WTC11 (cell line): ENCODE results near the gene WIZ. TPM values are rescaled to one million over a fixed set of nuclear protein-coding genes. Genes with fewer than 3 reads are reported as not detected.

ENCODE experiments used
- ATAC-seq: fragments of 200-7000 bp; cut with Tn5 transposase; 2 replicates; pipeline ENCODE4 v1.10.0; 2021; ENCODE audit warnings: mild to moderate bottlenecking, moderate library complexity
- CTCF ChIA-PET: fragments of 300-600 bp; sonication (Branson Sonifier 250); formaldehyde crosslinking; loops from one replicate; lab custom pipeline; 2021; ENCODE audit warnings: antibody characterized with exemption; lab: Charles Lee
- POLR2A ChIA-PET: fragments of 350-600 bp; sonication (Branson Sonifier 250); formaldehyde crosslinking; loops from one replicate; lab custom pipeline; 2021; ENCODE audit warnings: antibody characterized with exemption; lab: Charles Lee
- DNase-seq: peaks from one replicate; pipeline ENCODE4 v3.0.0; 2021; ENCODE audit warnings: low spot score
- H3K27ac Mint-ChIP-seq: 2 replicates; pipeline ENCODE4 v1.8.0; 2021; ENCODE audit warnings: mixed read lengths
- H3K27me3 Mint-ChIP-seq: 2 replicates; pipeline ENCODE4 v1.8.0; 2021; ENCODE audit warnings: low read depth, mild to moderate bottlenecking, moderate library complexity, mixed read lengths
- H3K36me3 Mint-ChIP-seq: 2 replicates; pipeline ENCODE4 v1.8.0; 2021; ENCODE audit warnings: mixed read lengths
- H3K4me1 Mint-ChIP-seq: 2 replicates; pipeline ENCODE4 v1.8.0; 2022; ENCODE audit warnings: mixed read lengths
- H3K4me3 Mint-ChIP-seq: 2 replicates; pipeline ENCODE4 v1.8.0; 2021; ENCODE audit warnings: mild to moderate bottlenecking, moderate library complexity, mixed read lengths
- H3K9me3 Mint-ChIP-seq: 2 replicates; pipeline ENCODE4 v1.8.0; 2021; ENCODE audit warnings: mixed read lengths
- ATF1 ChIP-seq: sonication (generic); formaldehyde crosslinking; IDR thresholded peaks from 2 replicates; pipeline ENCODE4 v1.8.1; 2023; ENCODE audit warnings: mild to moderate bottlenecking, moderate library complexity, missing genetic modification reagents
- CBFB ChIP-seq: sonication (generic); formaldehyde crosslinking; IDR thresholded peaks from 2 replicates; pipeline ENCODE4 v1.8.1; 2022; ENCODE audit warnings: mild to moderate bottlenecking, low read depth, missing genetic modification reagents
- CREM ChIP-seq: sonication (generic); formaldehyde crosslinking; IDR thresholded peaks from 2 replicates; pipeline ENCODE4 v1.8.1; 2022; ENCODE audit warnings: mild to moderate bottlenecking, missing genetic modification reagents, moderate library complexity
- ELF4 ChIP-seq: sonication (generic); formaldehyde crosslinking; IDR thresholded peaks from 2 replicates; pipeline ENCODE4 v1.8.1; 2022; ENCODE audit warnings: low read depth, mild to moderate bottlenecking, moderate library complexity, missing genetic modification reagents
- ETV6 ChIP-seq: sonication (generic); formaldehyde crosslinking; IDR thresholded peaks from 2 replicates; pipeline ENCODE4 v1.8.1; 2022; ENCODE audit warnings: mild to moderate bottlenecking, missing genetic modification reagents
- GABPB1 ChIP-seq: sonication (generic); formaldehyde crosslinking; IDR thresholded peaks from 2 replicates; pipeline ENCODE4 v1.8.1; 2023; ENCODE audit warnings: mild to moderate bottlenecking, missing genetic modification reagents
- JAZF1 ChIP-seq: fragments of 250-450 bp; sonication (Bioruptor Pico); IDR thresholded peaks from 2 replicates; pipeline ENCODE4 v1.9.0; 2021; ENCODE audit warnings: moderate library complexity, mild to moderate bottlenecking, inconsistent platforms
- MYBL2 ChIP-seq: sonication (generic); formaldehyde crosslinking; IDR thresholded peaks from 2 replicates; pipeline ENCODE4 v1.8.1; 2023; ENCODE audit warnings: mild to moderate bottlenecking, moderate library complexity, missing genetic modification reagents
- NFE2L1 ChIP-seq: sonication (generic); formaldehyde crosslinking; IDR thresholded peaks from 2 replicates; pipeline ENCODE4 v1.8.1; 2023; ENCODE audit warnings: missing genetic modification reagents
- NR1H2 ChIP-seq: sonication (generic); formaldehyde crosslinking; IDR thresholded peaks from 2 replicates; pipeline ENCODE4 v1.9.0; 2021; ENCODE audit warnings: mild to moderate bottlenecking, moderate library complexity, missing genetic modification reagents
- NR2C2 ChIP-seq: sonication (generic); formaldehyde crosslinking; IDR thresholded peaks from 2 replicates; pipeline ENCODE4 v1.8.0; 2022; ENCODE audit warnings: mild to moderate bottlenecking, missing genetic modification reagents
- PRRX2 ChIP-seq: fragments of 250-450 bp; sonication (Bioruptor Pico); IDR thresholded peaks from 2 replicates; pipeline ENCODE4 v1.8.0; 2021; ENCODE audit warnings: mild to moderate bottlenecking
- SP1 ChIP-seq: sonication (generic); formaldehyde crosslinking; conservative IDR thresholded peaks from 2 replicates; pipeline ENCODE4 v1.8.1; 2022; ENCODE audit warnings: missing genetic modification reagents
- TCF7 ChIP-seq: sonication (generic); formaldehyde crosslinking; IDR thresholded peaks from 2 replicates; pipeline ENCODE4 v1.8.0; 2022; ENCODE audit warnings: mild to moderate bottlenecking, low read depth, missing genetic modification reagents, moderate library complexity
- TEAD1 ChIP-seq: sonication (generic); formaldehyde crosslinking; IDR thresholded peaks from 2 replicates; pipeline ENCODE4 v1.8.0; 2022; ENCODE audit warnings: mild to moderate bottlenecking, missing genetic modification reagents
- ZBTB21 ChIP-seq: sonication (generic); formaldehyde crosslinking; IDR thresholded peaks from 2 replicates; pipeline ENCODE4 v1.8.1; 2023; ENCODE audit warnings: mild to moderate bottlenecking, missing genetic modification reagents, borderline replicate concordance
- ZNF232 ChIP-seq: sonication (generic); formaldehyde crosslinking; IDR thresholded peaks from 2 replicates; pipeline ENCODE4 v1.8.0; 2022; ENCODE audit warnings: mild to moderate bottlenecking, missing genetic modification reagents
- ZNF317 ChIP-seq: sonication (generic); formaldehyde crosslinking; IDR thresholded peaks from 2 replicates; pipeline ENCODE4 v1.8.1; 2023; ENCODE audit warnings: low read depth, mild to moderate bottlenecking, moderate library complexity, missing genetic modification reagents, borderline replicate concordance
- total RNA-seq: library from RNA; stranded (reverse); gene quantifications from 3 replicates; pipeline ENCODE4 v1.2.3, GENCODE V29; 2021
- TF ChIP-seq, protein P1 (sequence below): sonication (generic); formaldehyde crosslinking; IDR thresholded peaks from 2 replicates; pipeline ENCODE4 v1.8.0; 2023; ENCODE audit warnings: mild to moderate bottlenecking, missing genetic modification reagents
- TF ChIP-seq, protein P2 (sequence below): sonication (generic); formaldehyde crosslinking; conservative IDR thresholded peaks from 2 replicates; pipeline ENCODE4 v1.8.1; 2023; ENCODE audit warnings: mild to moderate bottlenecking, low read depth, missing genetic modification reagents, moderate library complexity
- TF ChIP-seq, protein P3 (sequence below): sonication (generic); formaldehyde crosslinking; IDR thresholded peaks from 2 replicates; pipeline ENCODE4 v1.8.1; 2023; ENCODE audit warnings: mild to moderate bottlenecking, missing genetic modification reagents, moderate library complexity
- TF ChIP-seq, protein P4 (sequence below): sonication (generic); formaldehyde crosslinking; IDR thresholded peaks from 2 replicates; pipeline ENCODE4 v1.8.1; 2022; ENCODE audit warnings: low read depth, missing genetic modification reagents, borderline replicate concordance
- TF ChIP-seq, protein P5 (sequence below): fragments of 250-450 bp; sonication (Bioruptor Pico); IDR thresholded peaks from 2 replicates; pipeline ENCODE4 v1.9.0; 2021; ENCODE audit warnings: mild to moderate bottlenecking
- TF ChIP-seq, protein P6 (sequence below): sonication (generic); formaldehyde crosslinking; IDR thresholded peaks from 2 replicates; pipeline ENCODE4 v1.8.1; 2022; ENCODE audit warnings: mild to moderate bottlenecking, moderate library complexity, missing genetic modification reagents
- TF ChIP-seq, protein P7 (sequence below): sonication (generic); formaldehyde crosslinking; IDR thresholded peaks from 2 replicates; pipeline ENCODE4 v1.8.0; 2022; ENCODE audit warnings: mild to moderate bottlenecking, missing genetic modification reagents

WIZ gene
- total RNA-seq, 1 experiment from 2014 or later: 43.9 TPM

DNA sequence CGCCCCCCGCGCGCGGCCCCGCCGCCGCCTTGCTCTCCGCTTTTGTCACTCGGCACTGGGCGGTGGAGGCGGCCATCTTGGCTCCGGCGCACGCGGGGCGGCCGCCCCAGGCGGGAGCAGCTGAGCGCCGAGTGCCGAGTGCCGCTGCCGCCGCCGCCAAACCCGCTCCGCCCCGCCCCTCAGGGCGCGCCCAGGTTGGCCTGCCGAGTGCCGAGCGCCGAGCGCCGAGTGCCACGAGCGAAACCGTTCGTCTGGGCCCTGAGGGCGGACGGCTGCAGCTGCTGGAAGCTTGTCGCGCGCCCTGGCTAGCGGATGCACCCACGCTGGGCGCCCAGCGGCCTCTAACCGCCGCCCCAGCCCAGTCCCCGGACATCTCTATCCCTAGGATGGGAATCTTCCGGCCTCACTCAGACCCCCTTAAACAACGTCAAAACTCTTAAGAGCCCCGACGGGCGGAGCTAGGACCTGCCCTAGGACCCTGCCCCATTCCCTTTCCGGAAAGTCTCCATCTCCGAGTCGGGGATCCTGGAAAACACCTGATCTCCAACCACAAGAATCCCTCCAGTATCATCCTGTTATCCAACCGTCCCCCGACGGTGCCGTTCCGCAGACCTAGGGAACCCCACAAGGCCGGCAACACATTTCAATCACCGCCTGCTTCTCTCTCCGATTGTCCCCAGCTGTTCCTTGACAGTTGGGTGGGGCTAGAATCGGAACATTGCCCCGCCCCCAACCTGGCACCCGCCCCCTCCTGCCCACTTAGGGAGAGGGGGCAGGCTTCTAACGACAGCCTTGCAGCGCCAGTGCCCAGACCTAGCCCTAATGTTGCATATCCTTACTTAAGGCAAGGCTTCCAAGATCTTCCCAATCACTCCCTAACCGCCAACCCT, 16.9 kb downstream of the WIZ start:
- ATAC-seq: peak; percentile 73
- POLR2A ChIA-PET: interaction anchor here (1.0 to 2.4 kb wide), 3 partner anchors 14 to 123 kb away, joined by 3 to 22 read pairs (median 9); partner anchors contain the start of gene AKAP8L
- Mint-ChIP-seq H3K9me3 (no peaks in the 10 kb centered on the region), H3K36me3 (no peaks in the 10 kb centered on the region), H3K4me3 (peak overlapping the region; percentile 98), H3K4me1 (peaks cover 19% of the 10 kb centered on the region), H3K27ac (peak overlapping the region; percentile 97), H3K27me3 (no peaks in the 10 kb centered on the region; the same call in 1 of the 2 replicates)
- CTCF ChIA-PET: interaction anchor here (1.0 to 1.9 kb wide), 6 partner anchors 14 to 312 kb away, joined by 5 to 22 read pairs (median 8); partner anchors contain the start of gene AKAP8L
- peak; percentile 93 for DNase-seq
- TF ChIP-seq TEAD1 (CRISPR knock-in tag): peak; percentile 27; the same call in 1 of the 2 replicates
- TF ChIP-seq NFE2L1 (CRISPR knock-in tag): 0 out of 2 replicates have a peak, but pooled peaks have one; percentile 23
- TF ChIP-seq, protein P1, sequence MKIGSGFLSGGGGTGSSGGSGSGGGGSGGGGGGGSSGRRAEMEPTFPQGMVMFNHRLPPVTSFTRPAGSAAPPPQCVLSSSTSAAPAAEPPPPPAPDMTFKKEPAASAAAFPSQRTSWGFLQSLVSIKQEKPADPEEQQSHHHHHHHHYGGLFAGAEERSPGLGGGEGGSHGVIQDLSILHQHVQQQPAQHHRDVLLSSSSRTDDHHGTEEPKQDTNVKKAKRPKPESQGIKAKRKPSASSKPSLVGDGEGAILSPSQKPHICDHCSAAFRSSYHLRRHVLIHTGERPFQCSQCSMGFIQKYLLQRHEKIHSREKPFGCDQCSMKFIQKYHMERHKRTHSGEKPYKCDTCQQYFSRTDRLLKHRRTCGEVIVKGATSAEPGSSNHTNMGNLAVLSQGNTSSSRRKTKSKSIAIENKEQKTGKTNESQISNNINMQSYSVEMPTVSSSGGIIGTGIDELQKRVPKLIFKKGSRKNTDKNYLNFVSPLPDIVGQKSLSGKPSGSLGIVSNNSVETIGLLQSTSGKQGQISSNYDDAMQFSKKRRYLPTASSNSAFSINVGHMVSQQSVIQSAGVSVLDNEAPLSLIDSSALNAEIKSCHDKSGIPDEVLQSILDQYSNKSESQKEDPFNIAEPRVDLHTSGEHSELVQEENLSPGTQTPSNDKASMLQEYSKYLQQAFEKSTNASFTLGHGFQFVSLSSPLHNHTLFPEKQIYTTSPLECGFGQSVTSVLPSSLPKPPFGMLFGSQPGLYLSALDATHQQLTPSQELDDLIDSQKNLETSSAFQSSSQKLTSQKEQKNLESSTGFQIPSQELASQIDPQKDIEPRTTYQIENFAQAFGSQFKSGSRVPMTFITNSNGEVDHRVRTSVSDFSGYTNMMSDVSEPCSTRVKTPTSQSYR (CRISPR knock-in tag): no peak
- TF ChIP-seq JAZF1 (CRISPR knock-in tag): no peak
- TF ChIP-seq TCF7 (CRISPR knock-in tag): no peak
- no peak for TF ChIP-seq ZBTB21 (CRISPR knock-in tag)
- TF ChIP-seq, protein P2, sequence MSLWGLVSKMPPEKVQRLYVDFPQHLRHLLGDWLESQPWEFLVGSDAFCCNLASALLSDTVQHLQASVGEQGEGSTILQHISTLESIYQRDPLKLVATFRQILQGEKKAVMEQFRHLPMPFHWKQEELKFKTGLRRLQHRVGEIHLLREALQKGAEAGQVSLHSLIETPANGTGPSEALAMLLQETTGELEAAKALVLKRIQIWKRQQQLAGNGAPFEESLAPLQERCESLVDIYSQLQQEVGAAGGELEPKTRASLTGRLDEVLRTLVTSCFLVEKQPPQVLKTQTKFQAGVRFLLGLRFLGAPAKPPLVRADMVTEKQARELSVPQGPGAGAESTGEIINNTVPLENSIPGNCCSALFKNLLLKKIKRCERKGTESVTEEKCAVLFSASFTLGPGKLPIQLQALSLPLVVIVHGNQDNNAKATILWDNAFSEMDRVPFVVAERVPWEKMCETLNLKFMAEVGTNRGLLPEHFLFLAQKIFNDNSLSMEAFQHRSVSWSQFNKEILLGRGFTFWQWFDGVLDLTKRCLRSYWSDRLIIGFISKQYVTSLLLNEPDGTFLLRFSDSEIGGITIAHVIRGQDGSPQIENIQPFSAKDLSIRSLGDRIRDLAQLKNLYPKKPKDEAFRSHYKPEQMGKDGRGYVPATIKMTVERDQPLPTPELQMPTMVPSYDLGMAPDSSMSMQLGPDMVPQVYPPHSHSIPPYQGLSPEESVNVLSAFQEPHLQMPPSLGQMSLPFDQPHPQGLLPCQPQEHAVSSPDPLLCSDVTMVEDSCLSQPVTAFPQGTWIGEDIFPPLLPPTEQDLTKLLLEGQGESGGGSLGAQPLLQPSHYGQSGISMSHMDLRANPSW: no peak
- 0 out of 2 replicates have a peak, but pooled peaks have one; percentile 18 for TF ChIP-seq ETV6 (CRISPR knock-in tag)
- TF ChIP-seq ZNF232 (CRISPR knock-in tag): no peak
- TF ChIP-seq GABPB1 (CRISPR knock-in tag): peak; percentile 43; the same call in 1 of the 2 replicates
- no peak for TF ChIP-seq ATF1
- TF ChIP-seq PRRX2 (CRISPR knock-in tag): no peak
- TF ChIP-seq SP1 (CRISPR knock-in tag): peak; percentile 93
- no peak; the same call in 1 of the 2 replicates for TF ChIP-seq CBFB (CRISPR knock-in tag)
- TF ChIP-seq, protein P3, sequence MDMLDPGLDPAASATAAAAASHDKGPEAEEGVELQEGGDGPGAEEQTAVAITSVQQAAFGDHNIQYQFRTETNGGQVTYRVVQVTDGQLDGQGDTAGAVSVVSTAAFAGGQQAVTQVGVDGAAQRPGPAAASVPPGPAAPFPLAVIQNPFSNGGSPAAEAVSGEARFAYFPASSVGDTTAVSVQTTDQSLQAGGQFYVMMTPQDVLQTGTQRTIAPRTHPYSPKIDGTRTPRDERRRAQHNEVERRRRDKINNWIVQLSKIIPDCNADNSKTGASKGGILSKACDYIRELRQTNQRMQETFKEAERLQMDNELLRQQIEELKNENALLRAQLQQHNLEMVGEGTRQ (CRISPR knock-in tag): peak; percentile 63
- TF ChIP-seq, protein P4, sequence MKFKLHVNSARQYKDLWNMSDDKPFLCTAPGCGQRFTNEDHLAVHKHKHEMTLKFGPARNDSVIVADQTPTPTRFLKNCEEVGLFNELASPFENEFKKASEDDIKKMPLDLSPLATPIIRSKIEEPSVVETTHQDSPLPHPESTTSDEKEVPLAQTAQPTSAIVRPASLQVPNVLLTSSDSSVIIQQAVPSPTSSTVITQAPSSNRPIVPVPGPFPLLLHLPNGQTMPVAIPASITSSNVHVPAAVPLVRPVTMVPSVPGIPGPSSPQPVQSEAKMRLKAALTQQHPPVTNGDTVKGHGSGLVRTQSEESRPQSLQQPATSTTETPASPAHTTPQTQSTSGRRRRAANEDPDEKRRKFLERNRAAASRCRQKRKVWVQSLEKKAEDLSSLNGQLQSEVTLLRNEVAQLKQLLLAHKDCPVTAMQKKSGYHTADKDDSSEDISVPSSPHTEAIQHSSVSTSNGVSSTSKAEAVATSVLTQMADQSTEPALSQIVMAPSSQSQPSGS (CRISPR knock-in tag): no peak
- TF ChIP-seq, protein P5, sequence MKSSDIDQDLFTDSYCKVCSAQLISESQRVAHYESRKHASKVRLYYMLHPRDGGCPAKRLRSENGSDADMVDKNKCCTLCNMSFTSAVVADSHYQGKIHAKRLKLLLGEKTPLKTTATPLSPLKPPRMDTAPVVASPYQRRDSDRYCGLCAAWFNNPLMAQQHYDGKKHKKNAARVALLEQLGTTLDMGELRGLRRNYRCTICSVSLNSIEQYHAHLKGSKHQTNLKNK (CRISPR knock-in tag): no peak
- TF ChIP-seq ELF4 (CRISPR knock-in tag): 0 out of 2 replicates have a peak, but pooled peaks have one; percentile 9
- TF ChIP-seq, protein P6, sequence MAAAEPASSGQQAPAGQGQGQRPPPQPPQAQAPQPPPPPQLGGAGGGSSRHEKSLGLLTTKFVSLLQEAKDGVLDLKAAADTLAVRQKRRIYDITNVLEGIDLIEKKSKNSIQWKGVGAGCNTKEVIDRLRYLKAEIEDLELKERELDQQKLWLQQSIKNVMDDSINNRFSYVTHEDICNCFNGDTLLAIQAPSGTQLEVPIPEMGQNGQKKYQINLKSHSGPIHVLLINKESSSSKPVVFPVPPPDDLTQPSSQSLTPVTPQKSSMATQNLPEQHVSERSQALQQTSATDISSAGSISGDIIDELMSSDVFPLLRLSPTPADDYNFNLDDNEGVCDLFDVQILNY (CRISPR knock-in tag): peak; percentile 85
- TF ChIP-seq ZNF317 (CRISPR knock-in tag): no peak
- TF ChIP-seq, protein P7, sequence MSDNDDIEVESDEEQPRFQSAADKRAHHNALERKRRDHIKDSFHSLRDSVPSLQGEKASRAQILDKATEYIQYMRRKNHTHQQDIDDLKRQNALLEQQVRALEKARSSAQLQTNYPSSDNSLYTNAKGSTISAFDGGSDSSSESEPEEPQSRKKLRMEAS (CRISPR knock-in tag): peak; percentile 50; the same call in 1 of the 2 replicates
- TF ChIP-seq NR2C2 (CRISPR knock-in tag): no peak
- TF ChIP-seq MYBL2: 0 out of 2 replicates have a peak, but pooled peaks have one; percentile 36
- TF ChIP-seq CREM (CRISPR knock-in tag): peak; percentile 49; the same call in 1 of the 2 replicates
- no peak for TF ChIP-seq NR1H2 (CRISPR knock-in tag)
